ENCODE results near the gene GALNT17.

DNA sequence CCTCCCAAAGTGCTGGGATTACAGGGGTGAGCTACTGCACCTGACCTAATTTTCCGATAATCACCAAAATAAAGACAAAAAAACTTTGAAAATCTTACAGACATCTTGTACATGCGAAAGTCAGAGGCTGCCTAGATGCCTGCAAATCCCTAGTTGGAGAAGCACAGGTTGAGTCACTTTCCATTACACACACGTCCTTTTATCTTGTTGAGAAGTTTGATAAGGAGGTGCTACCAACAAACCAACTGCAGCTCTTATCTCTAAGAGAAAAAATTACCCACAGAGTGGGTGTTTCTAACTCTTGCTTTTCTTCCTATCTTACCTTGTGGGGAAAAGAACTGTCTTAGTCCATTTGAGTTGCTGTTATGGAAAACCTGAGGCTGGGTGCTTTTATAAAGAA is 589.8 kb downstream of the GALNT17 start:
- TF ChIP-seq CTCF (conservative IDR thresholded peaks at IDR 0.05) (no peak), EZH2 (IDR thresholded peaks at IDR 0.05; ENCODE audit: low read depth) (no peak)
